H9 (cell line): ENCODE measurements around the gene KRT24. TPM values are rescaled to one million over a fixed set of nuclear protein-coding genes. Genes with fewer than 3 reads are reported as not detected.

Experiments used
- DNase-seq: peaks from one replicate; pipeline ENCODE4 v3.0.0-alpha.2; 2017
- H2AFZ ChIP-seq: one replicate; pipeline ENCODE4 v1.6.1; 2013; ENCODE audit warnings: mild to moderate bottlenecking, low read length, control low read depth, moderate library complexity
- H2AK5ac ChIP-seq: 2 replicates; pipeline ENCODE4 v1.6.1; 2013; ENCODE audit warnings: low read length, control low read depth, mixed read lengths; ENCODE audit not compliant: insufficient read length
- H2BK120ac ChIP-seq: one replicate; pipeline ENCODE4 v1.6.1; 2013; ENCODE audit warnings: low read depth, mild to moderate bottlenecking, low read length, control low read depth, inconsistent platforms; ENCODE audit not compliant: poor library complexity, severe bottlenecking
- H2BK12ac ChIP-seq: 2 replicates; pipeline ENCODE4 v1.6.1; 2013; ENCODE audit warnings: low read length, control low read depth, mixed read lengths, low read depth; ENCODE audit not compliant: insufficient read length
- H2BK15ac ChIP-seq: 2 replicates; pipeline ENCODE4 v1.6.1; 2013; ENCODE audit warnings: low read depth, low read length, control low read depth
- H2BK20ac ChIP-seq: one replicate; pipeline ENCODE4 v1.6.1; 2013; ENCODE audit warnings: low read depth, mild to moderate bottlenecking, low read length, control low read depth, inconsistent platforms; ENCODE audit not compliant: poor library complexity, severe bottlenecking
- H2BK5ac ChIP-seq: 2 replicates; pipeline ENCODE4 v1.6.1; 2013; ENCODE audit warnings: low read length, control low read depth, mixed read lengths; ENCODE audit not compliant: insufficient read length
- H3K14ac ChIP-seq: 2 replicates; pipeline ENCODE4 v1.6.1; 2013; ENCODE audit warnings: low read length, control low read depth; ENCODE audit not compliant: insufficient read depth
- H3K18ac ChIP-seq: 2 replicates; pipeline ENCODE4 v1.6.1; 2013; ENCODE audit warnings: low read depth, mild to moderate bottlenecking, mixed read lengths, low read length, control low read depth; ENCODE audit not compliant: insufficient read length
- H3K23ac ChIP-seq: 2 replicates; pipeline ENCODE4 v1.6.1; 2013; ENCODE audit warnings: low read length, control low read depth, mixed read lengths, low read depth; ENCODE audit not compliant: insufficient read length
- H3K23me2 ChIP-seq: 2 replicates; pipeline ENCODE4 v1.6.1; 2013; ENCODE audit warnings: low read depth, mild to moderate bottlenecking, mixed read lengths, low read length, control low read depth; ENCODE audit not compliant: insufficient read length, poor library complexity, severe bottlenecking
- H3K27ac ChIP-seq: 2 replicates; pipeline ENCODE4 v1.5.1; 2013; ENCODE audit warnings: low read length, control low read depth, mixed read lengths, low read depth; ENCODE audit not compliant: insufficient read length
- H3K27me3 ChIP-seq: 2 replicates; pipeline ENCODE4 v1.6.1; 2013; ENCODE audit warnings: low read length, control low read depth, inconsistent platforms; ENCODE audit not compliant: insufficient read depth
- H3K4ac ChIP-seq: 2 replicates; pipeline ENCODE4 v1.6.1; 2013; ENCODE audit warnings: low read depth, mild to moderate bottlenecking, control low read depth, inconsistent platforms, low read length, moderate library complexity
- H3K4me1 ChIP-seq: 2 replicates; pipeline ENCODE4 v1.6.1; 2013; ENCODE audit warnings: low read length, control low read depth, inconsistent platforms; ENCODE audit not compliant: insufficient read depth
- H3K4me2 ChIP-seq: 2 replicates; pipeline ENCODE4 v1.6.1; 2013; ENCODE audit warnings: low read length, control low read depth, mixed read lengths; ENCODE audit not compliant: insufficient read length, insufficient read depth
- H3K56ac ChIP-seq: 2 replicates; pipeline ENCODE4 v1.6.1; 2013; ENCODE audit warnings: low read depth, mild to moderate bottlenecking, mixed read lengths, low read length, control low read depth; ENCODE audit not compliant: insufficient read length
- H3K79me1 ChIP-seq: 2 replicates; pipeline ENCODE4 v1.6.1; 2013; ENCODE audit warnings: low read depth, mild to moderate bottlenecking, moderate library complexity, low read length, control low read depth, inconsistent platforms; ENCODE audit not compliant: insufficient read depth, poor library complexity, severe bottlenecking
- H3K79me2 ChIP-seq: 2 replicates; pipeline ENCODE4 v1.6.1; 2013; ENCODE audit warnings: low read length, control low read depth, inconsistent platforms; ENCODE audit not compliant: insufficient read depth
- H3K9ac ChIP-seq: 2 replicates; pipeline ENCODE4 v1.6.1; 2013; ENCODE audit warnings: low read length, control low read depth, mixed read lengths; ENCODE audit not compliant: insufficient read length; ENCODE audit errors: extremely low read depth
- H3K9me3 ChIP-seq: one replicate; pipeline ENCODE4 v1.6.1; 2013; ENCODE audit warnings: low read depth, low read length, inconsistent platforms; ENCODE audit not compliant: control insufficient read depth
- H3T11ph ChIP-seq: one replicate; pipeline ENCODE4 v1.6.1; 2013; ENCODE audit warnings: mild to moderate bottlenecking, low read length, control low read depth, inconsistent platforms
- H4K20me1 ChIP-seq: one replicate; pipeline ENCODE4 v1.6.1; 2013; ENCODE audit not compliant: control insufficient read depth, insufficient read length, insufficient read depth
- H4K5ac ChIP-seq: 2 replicates; pipeline ENCODE4 v1.6.1; 2013; ENCODE audit warnings: low read depth, mild to moderate bottlenecking, mixed read lengths, low read length, control low read depth; ENCODE audit not compliant: insufficient read length
- H4K8ac ChIP-seq: replicated peaks from 2 replicates; pipeline ENCODE4 v1.6.1; 2013; ENCODE audit warnings: low read length, control low read depth, mixed read lengths, low read depth; ENCODE audit not compliant: insufficient read length
- H4K91ac ChIP-seq: 2 replicates; pipeline ENCODE4 v1.6.1; 2013; ENCODE audit warnings: low read depth, mild to moderate bottlenecking, moderate library complexity, mixed read lengths, low read length, control low read depth; ENCODE audit not compliant: insufficient read length
- H3K27ac Mint-ChIP-seq, 3 experiments: 2 replicates in 2 of 3; 3 replicates in 1 of 3; pipeline ENCODE4 v1.8.0; 2020 to 2021; ENCODE audit warnings: mixed read lengths in 3 of 3, mild to moderate bottlenecking in 1 of 3, moderate library complexity in 1 of 3
- H3K27me3 Mint-ChIP-seq: 2 replicates; pipeline ENCODE4 v1.8.0; 2021; ENCODE audit warnings: low read depth, mild to moderate bottlenecking, moderate library complexity, mixed read lengths
- H3K36me3 Mint-ChIP-seq, 3 experiments: 2 replicates in 2 of 3; 3 replicates in 1 of 3; pipeline ENCODE4 v1.8.0; 2020 to 2021; ENCODE audit warnings: low read depth in 3 of 3, mixed read lengths in 3 of 3; ENCODE audit not compliant: insufficient read depth in 1 of 3
- H3K4me1 Mint-ChIP-seq, 2 experiments: 2 replicates each; pipeline ENCODE4 v1.8.0; 2020; ENCODE audit warnings: mixed read lengths in 2 of 2
- H3K4me3 Mint-ChIP-seq, 2 experiments: 2 replicates in 1 of 2; 3 replicates in 1 of 2; pipeline ENCODE4 v1.8.0; 2020 to 2021; ENCODE audit warnings: mild to moderate bottlenecking in 2 of 2, mixed read lengths in 2 of 2, moderate library complexity in 1 of 2
- H3K9me3 Mint-ChIP-seq, 2 experiments: 2 replicates in 1 of 2; 3 replicates in 1 of 2; pipeline ENCODE4 v1.8.0; 2020; ENCODE audit warnings: mild to moderate bottlenecking in 2 of 2, mixed read lengths in 2 of 2, moderate library complexity in 1 of 2
- CTCF ChIP-seq: fragments of 200-600 bp; sonication (generic); conservative IDR thresholded peaks from 3 replicates; pipeline ENCODE4 v1.8.0; 2021; ENCODE audit warnings: antibody characterized with exemption, mild to moderate bottlenecking
- WGBS: extraction: QIAGEN DNeasy Blood & Tissue Kit; methylation state at CpG from one replicate; pipeline ENCODE4 v1.1.7; 2013; ENCODE audit warnings: missing lambda C conversion rate, low lambda C conversion rate, mixed read lengths; ENCODE audit not compliant: insufficient read length; ENCODE audit errors: extremely low coverage; 5-methylcytosine and 5-hydroxymethylcytosine counted together
- total RNA-seq: library from RNA; stranded (reverse); gene quantifications from 2 replicates; pipeline ENCODE4 v1.2.1, GENCODE V29; 2021

KRT24 gene
- total RNA-seq, 1 experiment from 2014 or later, result not detected

- Histone ChIP-seq H4K8ac (no peak overlapping the region), H3K23ac (no peak overlapping the region), H2BK15ac (no peak overlapping the region), H3K4me1 (no peaks in the 10 kb centered on the region), H3K9ac (peak overlapping the region; percentile 90), H3K18ac (peak overlapping the region; percentile 97), H3K79me2 (peaks cover 7% of the 10 kb centered on the region; the same call in 1 of the 2 replicates), H3K14ac (peak overlapping the region; percentile 95), H2BK120ac (peak overlapping the region; percentile 3), H3T11ph (no peak overlapping the region), H3K4ac (no peak overlapping the region; the same call in 1 of the 2 replicates), H4K20me1 (no peaks in the 10 kb centered on the region), H3K27me3 (no peaks in the 10 kb centered on the region), H3K79me1 (peaks cover 2% of the 10 kb centered on the region), H2AFZ (no peak overlapping the region), H2BK20ac (no peak overlapping the region), H3K56ac (no peak overlapping the region), H3K9me3 (no peaks in the 10 kb centered on the region), H2BK12ac (no peak overlapping the region), H2BK5ac (no peak overlapping the region), H4K5ac (no peak overlapping the region), H4K91ac (no peak overlapping the region), H3K23me2 (peaks cover 17% of the 10 kb centered on the region), H2AK5ac (no peak overlapping the region), H3K4me2 (peak overlapping the region; percentile 95), H3K27ac (no peak overlapping the region)
- peaks cover 10 to 13% of the 10 kb centered on the region in 2 experiments for H3K4me1 Mint-ChIP-seq
- DNase-seq, result no peak
- peak overlapping the region; percentile 96 to 100 (median 99) for H3K27ac Mint-ChIP-seq
- no peaks in the 10 kb centered on the region for H3K9me3 Mint-ChIP-seq
- TF ChIP-seq CTCF, result no peak
- WGBS, result no CpG with 5 or more reads among the region's 28 CpGs
- H3K36me3 Mint-ChIP-seq, result peaks cover 6 to 22% (median 17%) of the 10 kb centered on the region in 3 experiments; a peak in 5 of 7 replicates
- H3K27me3 Mint-ChIP-seq, result peaks cover 5% of the 10 kb centered on the region; the same call in 1 of the 2 replicates
- peak overlapping the region; percentile 85 to 95 for H3K4me3 Mint-ChIP-seq
Measured at GRCh38 chr17:40648384-40648968, 55.1 kb downstream of the KRT24 start.

Other genes with a start within 250 kb of the KRT24 start
- gene TNS4, start 202.1 kb downstream of the KRT24 start, total RNA-seq, result 0.55 and 0.59 TPM in 2 replicates
- gene CCR7, start 138.3 kb downstream of the KRT24 start, total RNA-seq, result 0.31 TPM in 1 of 2 replicates, not detected in the other
- 122 and 126 TPM in 2 replicates for gene SMARCE1, start 55.9 kb downstream of the KRT24 start, total RNA-seq
- 0.13 and 0.18 TPM in 2 replicates for gene KRT222, start 38.6 kb downstream of the KRT24 start, total RNA-seq
- not detected in 2 replicates for gene KRT25, start 51.6 kb upstream of the KRT24 start, total RNA-seq
- gene KRT26, start 68.4 kb upstream of the KRT24 start, total RNA-seq, result not detected in 2 replicates
- gene KRT27, start 78.8 kb upstream of the KRT24 start, total RNA-seq, result not detected in 2 replicates
- not detected in 2 replicates for gene KRT28, start 96.2 kb upstream of the KRT24 start, total RNA-seq
- 24.0 and 28.4 TPM in 2 replicates for gene KRT10, start 118.9 kb upstream of the KRT24 start, total RNA-seq
- gene KRT12, start 163.5 kb upstream of the KRT24 start, total RNA-seq, result not detected in 2 replicates
- gene KRT20, start 181.5 kb upstream of the KRT24 start, total RNA-seq, result not detected in 2 replicates
- gene KRT23, start 233.9 kb upstream of the KRT24 start, total RNA-seq, result not detected in 2 replicates